Measurements from ENCODE around the gene SMPD3. TPM values are rescaled to one million over a fixed set of nuclear protein-coding genes. Genes with fewer than 3 reads are reported as not detected.

Gene SMPD3
- total and polyA plus RNA-seq, 7 donors = 0.04 to 0.21 (median 0.08) TPM

DNA sequence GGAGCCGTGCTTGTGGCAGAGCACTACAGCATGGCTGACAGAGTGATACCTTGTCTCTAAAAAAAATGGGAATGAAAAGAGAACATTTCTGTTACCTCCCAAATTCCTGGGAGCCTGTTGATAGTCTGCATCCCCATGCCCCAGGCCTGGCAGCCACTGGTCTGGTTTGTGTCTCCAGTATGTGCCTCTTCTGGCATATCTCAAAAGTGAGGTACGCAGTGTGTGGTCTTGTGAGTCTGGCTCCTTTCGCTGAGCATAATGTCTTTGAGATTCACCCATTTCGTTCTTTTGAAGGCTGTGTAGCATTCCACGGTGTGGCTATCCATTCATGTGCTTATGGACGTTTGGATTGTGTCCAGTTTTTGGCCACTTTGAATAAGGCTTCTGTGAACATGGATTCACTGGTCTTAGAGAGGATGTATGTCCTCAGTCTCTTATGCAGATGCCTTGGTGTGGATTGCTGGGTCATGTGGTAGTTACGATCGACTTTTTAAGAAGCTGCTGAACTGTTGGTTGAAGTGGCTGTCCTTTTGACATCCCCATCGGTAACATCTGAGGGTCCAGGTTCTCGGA, 98.4 kb downstream of the SMPD3 start:
- H3K4me1 ChIP-seq = peaks cover 26% of the 10 kb centered on the region
- H3K27ac ChIP-seq = no peak overlapping the region
- no peaks in the 10 kb centered on the region for H3K9me3 ChIP-seq
- ATAC-seq (no peak), DNase-seq (no peak)
- H3K4me3 ChIP-seq = no peak overlapping the region
- intact Hi-C loops (cut with DNase I) = no loop called here
- WGBS, 3 donors = 89 to 95% (median 91%) methylated on average over 10 of the region's 10 CpGs
- TF ChIP-seq, protein P1, sequence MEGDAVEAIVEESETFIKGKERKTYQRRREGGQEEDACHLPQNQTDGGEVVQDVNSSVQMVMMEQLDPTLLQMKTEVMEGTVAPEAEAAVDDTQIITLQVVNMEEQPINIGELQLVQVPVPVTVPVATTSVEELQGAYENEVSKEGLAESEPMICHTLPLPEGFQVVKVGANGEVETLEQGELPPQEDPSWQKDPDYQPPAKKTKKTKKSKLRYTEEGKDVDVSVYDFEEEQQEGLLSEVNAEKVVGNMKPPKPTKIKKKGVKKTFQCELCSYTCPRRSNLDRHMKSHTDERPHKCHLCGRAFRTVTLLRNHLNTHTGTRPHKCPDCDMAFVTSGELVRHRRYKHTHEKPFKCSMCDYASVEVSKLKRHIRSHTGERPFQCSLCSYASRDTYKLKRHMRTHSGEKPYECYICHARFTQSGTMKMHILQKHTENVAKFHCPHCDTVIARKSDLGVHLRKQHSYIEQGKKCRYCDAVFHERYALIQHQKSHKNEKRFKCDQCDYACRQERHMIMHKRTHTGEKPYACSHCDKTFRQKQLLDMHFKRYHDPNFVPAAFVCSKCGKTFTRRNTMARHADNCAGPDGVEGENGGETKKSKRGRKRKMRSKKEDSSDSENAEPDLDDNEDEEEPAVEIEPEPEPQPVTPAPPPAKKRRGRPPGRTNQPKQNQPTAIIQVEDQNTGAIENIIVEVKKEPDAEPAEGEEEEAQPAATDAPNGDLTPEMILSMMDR (IDR thresholded peaks at IDR 0.05) = no peak
- H3K27me3 ChIP-seq (ENCODE audit: insufficient read depth in 3 of 3, low read length in 2 of 3) = no peaks in the 10 kb centered on the region
- H3K36me3 ChIP-seq (ENCODE audit: insufficient read depth in 1 of 2, low read depth in 1 of 2) = peaks cover 6 to 91% of the 10 kb centered on the region in 2 donors

DNA sequence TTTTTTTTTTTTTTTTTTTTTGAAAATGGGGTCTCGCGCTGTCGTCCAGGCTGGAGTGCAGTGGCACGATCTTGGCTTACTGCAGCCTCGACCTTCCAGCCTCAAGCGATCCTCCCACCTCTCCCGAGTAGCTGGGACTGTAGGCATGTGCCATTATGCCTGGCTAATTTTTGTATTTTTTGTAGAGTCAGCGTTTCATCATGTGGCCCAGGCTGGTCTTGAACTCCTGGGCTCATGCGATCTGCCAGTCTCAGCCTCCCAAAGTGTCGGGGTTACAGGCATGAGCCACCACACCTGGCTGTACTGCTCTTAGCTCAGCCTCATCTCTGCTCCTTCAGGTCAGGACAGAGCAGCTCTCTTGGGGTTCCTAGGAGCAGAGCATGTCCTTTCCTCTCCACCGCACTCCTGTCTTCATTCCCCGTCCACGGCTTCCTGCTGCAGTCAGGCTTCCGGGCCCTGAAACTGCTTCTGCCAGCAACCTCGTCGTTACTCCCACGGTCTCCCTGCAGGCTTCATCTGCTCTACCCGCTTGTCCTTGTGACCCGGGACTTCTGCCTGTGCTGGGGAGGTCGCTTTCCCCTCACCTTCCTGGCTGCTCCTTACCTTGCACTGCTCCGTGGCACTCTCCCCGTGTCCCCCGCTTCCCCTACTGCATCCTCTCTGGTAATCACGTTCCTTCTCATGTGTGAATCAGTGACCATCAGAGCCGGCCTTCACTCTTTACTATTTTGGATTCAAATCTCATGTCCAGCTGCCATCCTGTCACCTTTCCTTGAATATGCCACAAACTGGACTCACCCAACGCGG, 99.5 kb downstream of the SMPD3 start:
- no peaks in the 10 kb centered on the region for H3K9me3 ChIP-seq
- peaks cover 6 to 80% of the 10 kb centered on the region in 2 donors for H3K36me3 ChIP-seq (ENCODE audit: insufficient read depth in 1 of 2, low read depth in 1 of 2)
- TF ChIP-seq, protein P1 (IDR thresholded peaks at IDR 0.05) = no peak
- peak overlapping the region; percentile 63 for H3K27ac ChIP-seq
- H3K4me1 ChIP-seq = peaks cover 35% of the 10 kb centered on the region
- ATAC-seq (peak in 1 of 4 donors; percentile 11), DNase-seq (no peak)
- intact Hi-C loops (cut with DNase I) = no loop called here
- 76 to 82% (median 76%) methylated on average over 27 of the region's 27 CpGs for WGBS, 3 donors
- no peaks in the 10 kb centered on the region for H3K27me3 ChIP-seq (ENCODE audit: insufficient read depth in 3 of 3, low read length in 2 of 3)
- no peak overlapping the region for H3K4me3 ChIP-seq

DNA sequence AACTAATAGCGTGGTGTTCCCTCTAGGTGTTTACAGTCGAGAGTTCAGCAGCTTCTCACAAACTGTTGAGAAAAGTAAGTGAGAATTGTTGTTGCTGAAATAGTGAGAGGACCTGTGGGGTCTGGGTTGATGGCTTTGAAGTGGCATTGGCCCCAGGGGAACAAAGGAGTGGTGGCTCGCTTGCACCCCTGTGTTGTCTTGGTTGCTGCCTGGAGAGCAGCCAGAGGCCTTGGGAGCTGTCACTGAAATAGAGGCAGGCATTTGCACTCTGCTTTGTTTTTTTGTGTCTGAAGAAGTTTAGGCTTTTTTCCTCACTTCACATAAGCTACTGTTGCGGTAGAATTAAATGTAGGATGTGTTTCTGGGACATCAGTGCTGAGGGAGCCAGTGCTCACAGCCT, 100.7 kb downstream of the SMPD3 start:
- no peaks in the 10 kb centered on the region for H3K9me3 ChIP-seq
- intact Hi-C loops (cut with DNase I) = no loop called here
- no peak for DNase-seq
- no peaks in the 10 kb centered on the region for H3K27me3 ChIP-seq (ENCODE audit: insufficient read depth in 3 of 3, low read length in 2 of 3)
- H3K27ac ChIP-seq = no peak overlapping the region
- WGBS, 3 donors = 85 to 89% (median 87%) methylated on average over 4 of the region's 4 CpGs
- ATAC-seq = no peak
- peaks cover 46% of the 10 kb centered on the region for H3K4me1 ChIP-seq
- TF ChIP-seq, protein P1 (IDR thresholded peaks at IDR 0.05) = no peak
- peaks cover 0 to 77% of the 10 kb centered on the region in 2 donors for H3K36me3 ChIP-seq (ENCODE audit: insufficient read depth in 1 of 2, low read depth in 1 of 2)
- no peak overlapping the region for H3K4me3 ChIP-seq

DNA sequence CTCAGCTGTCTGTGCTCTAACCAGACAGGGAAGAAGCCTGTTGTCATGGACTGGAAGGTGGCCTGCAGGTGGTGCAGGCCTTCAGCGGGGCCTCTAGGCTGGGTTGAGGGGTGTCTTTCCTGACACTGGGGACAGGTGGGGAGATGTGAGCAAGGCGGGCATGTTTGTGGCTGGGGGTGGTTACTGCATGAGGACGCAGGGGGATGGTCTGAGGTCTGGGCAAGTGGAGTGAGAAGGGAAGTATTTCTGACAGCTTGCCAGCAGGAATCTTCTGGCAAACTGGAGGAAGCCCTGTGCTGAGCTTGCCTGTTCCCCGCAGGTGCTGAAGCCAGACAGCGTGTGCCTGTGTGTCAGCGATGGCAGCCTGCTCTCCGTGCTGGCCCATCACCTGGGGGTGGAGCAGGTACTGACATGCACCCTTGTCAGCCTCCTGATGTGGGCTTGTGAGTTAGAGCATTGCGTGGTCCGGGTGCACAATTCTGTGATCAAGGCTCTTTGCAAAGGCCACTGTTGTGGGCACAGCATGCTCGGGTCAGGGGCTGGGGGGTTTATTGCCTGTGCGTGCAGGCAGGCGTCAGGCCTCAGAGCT, 101.3 kb downstream of the SMPD3 start:
- H3K36me3 ChIP-seq (ENCODE audit: insufficient read depth in 1 of 2, low read depth in 1 of 2) = peaks cover 0 to 77% of the 10 kb centered on the region in 2 donors
- H3K27me3 ChIP-seq (ENCODE audit: insufficient read depth in 3 of 3, low read length in 2 of 3) = no peaks in the 10 kb centered on the region
- TF ChIP-seq, protein P1 (IDR thresholded peaks at IDR 0.05) = no peak
- intact Hi-C loops (cut with DNase I) = no loop called here
- 64 to 81% (median 72%) methylated on average over 12 of the region's 12 CpGs for WGBS, 3 donors
- no peak overlapping the region for H3K4me3 ChIP-seq
- H3K27ac ChIP-seq = peak overlapping the region; percentile 78
- DNase-seq (no peak), ATAC-seq (peak in 1 of 4 donors; percentile 12)
- peaks cover 52% of the 10 kb centered on the region for H3K4me1 ChIP-seq
- no peaks in the 10 kb centered on the region for H3K9me3 ChIP-seq
